Neural crest cell (in vitro differentiated cells): ENCODE measurements around the gene NEXN. TPM values are rescaled to one million over a fixed set of nuclear protein-coding genes. Genes with fewer than 3 reads are reported as not detected.

ENCODE experiments used
- DNase-seq: peaks from one replicate; pipeline ENCODE4 v3.0.0; 2021; ENCODE audit warnings: low read depth, mixed read lengths, low spot score
- H3K27ac Mint-ChIP-seq: one replicate; pipeline ENCODE4 v1.8.0; 2021; ENCODE audit warnings: mild to moderate bottlenecking, mixed read lengths; ENCODE audit not compliant: unreplicated experiment
- H3K27me3 Mint-ChIP-seq: 2 replicates; pipeline ENCODE4 v1.8.0; 2021; ENCODE audit warnings: low read depth, mild to moderate bottlenecking, mixed read lengths
- H3K36me3 Mint-ChIP-seq: 2 replicates; pipeline ENCODE4 v1.8.0; 2021; ENCODE audit warnings: low read depth, mild to moderate bottlenecking, mixed read lengths
- H3K4me1 Mint-ChIP-seq: 2 replicates; pipeline ENCODE4 v1.8.0; 2021; ENCODE audit warnings: mixed read lengths
- H3K4me3 Mint-ChIP-seq: one replicate; pipeline ENCODE4 v1.8.0; 2021; ENCODE audit warnings: mild to moderate bottlenecking, mixed read lengths
- H3K9me3 Mint-ChIP-seq: 2 replicates; pipeline ENCODE4 v1.8.0; 2021; ENCODE audit warnings: mixed read lengths
- total RNA-seq: library from RNA; stranded (reverse); gene quantifications from 2 replicates; pipeline ENCODE4 v1.2.1, GENCODE V29; 2021
- TF ChIP-seq, protein P1 (sequence below): fragments of 200-600 bp; sonication (generic); conservative IDR thresholded peaks from 2 replicates; pipeline ENCODE4 v1.5.0; 2021; ENCODE audit warnings: antibody characterized with exemption, mild to moderate bottlenecking

Gene NEXN
- total RNA-seq, 1 donor from 2014 or later, result 1.2 TPM

DNA sequence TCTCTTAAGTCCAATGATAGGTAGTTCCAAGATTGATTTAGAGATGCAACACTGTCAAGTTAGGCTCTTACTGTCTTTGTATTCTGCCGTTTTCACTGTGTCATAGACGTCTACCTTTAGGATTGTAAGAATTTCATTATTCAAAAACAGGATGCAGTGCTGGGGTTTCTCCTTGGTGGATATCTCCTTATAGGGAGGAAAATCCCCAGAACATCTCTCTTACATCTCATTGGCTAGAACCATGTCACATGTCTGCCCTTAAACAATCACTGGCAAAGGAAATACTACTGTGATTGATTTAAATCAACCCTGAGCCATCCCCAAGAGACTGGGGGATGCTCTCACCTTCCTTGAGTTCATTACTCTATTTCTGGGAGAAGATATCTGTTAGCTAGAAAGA lies 101.3 kb downstream of the NEXN start:
- H3K4me3 Mint-ChIP-seq, result no peak overlapping the region
- TF ChIP-seq, protein P1, sequence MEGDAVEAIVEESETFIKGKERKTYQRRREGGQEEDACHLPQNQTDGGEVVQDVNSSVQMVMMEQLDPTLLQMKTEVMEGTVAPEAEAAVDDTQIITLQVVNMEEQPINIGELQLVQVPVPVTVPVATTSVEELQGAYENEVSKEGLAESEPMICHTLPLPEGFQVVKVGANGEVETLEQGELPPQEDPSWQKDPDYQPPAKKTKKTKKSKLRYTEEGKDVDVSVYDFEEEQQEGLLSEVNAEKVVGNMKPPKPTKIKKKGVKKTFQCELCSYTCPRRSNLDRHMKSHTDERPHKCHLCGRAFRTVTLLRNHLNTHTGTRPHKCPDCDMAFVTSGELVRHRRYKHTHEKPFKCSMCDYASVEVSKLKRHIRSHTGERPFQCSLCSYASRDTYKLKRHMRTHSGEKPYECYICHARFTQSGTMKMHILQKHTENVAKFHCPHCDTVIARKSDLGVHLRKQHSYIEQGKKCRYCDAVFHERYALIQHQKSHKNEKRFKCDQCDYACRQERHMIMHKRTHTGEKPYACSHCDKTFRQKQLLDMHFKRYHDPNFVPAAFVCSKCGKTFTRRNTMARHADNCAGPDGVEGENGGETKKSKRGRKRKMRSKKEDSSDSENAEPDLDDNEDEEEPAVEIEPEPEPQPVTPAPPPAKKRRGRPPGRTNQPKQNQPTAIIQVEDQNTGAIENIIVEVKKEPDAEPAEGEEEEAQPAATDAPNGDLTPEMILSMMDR, result no peak
- H3K36me3 Mint-ChIP-seq, result peaks cover 5% of the 10 kb centered on the region
- no peaks in the 10 kb centered on the region for H3K27me3 Mint-ChIP-seq
- no peaks in the 10 kb centered on the region for H3K4me1 Mint-ChIP-seq
- DNase-seq, result no peak
- H3K9me3 Mint-ChIP-seq, result no peaks in the 10 kb centered on the region
- H3K27ac Mint-ChIP-seq, result peak overlapping the region; percentile 13

DNA sequence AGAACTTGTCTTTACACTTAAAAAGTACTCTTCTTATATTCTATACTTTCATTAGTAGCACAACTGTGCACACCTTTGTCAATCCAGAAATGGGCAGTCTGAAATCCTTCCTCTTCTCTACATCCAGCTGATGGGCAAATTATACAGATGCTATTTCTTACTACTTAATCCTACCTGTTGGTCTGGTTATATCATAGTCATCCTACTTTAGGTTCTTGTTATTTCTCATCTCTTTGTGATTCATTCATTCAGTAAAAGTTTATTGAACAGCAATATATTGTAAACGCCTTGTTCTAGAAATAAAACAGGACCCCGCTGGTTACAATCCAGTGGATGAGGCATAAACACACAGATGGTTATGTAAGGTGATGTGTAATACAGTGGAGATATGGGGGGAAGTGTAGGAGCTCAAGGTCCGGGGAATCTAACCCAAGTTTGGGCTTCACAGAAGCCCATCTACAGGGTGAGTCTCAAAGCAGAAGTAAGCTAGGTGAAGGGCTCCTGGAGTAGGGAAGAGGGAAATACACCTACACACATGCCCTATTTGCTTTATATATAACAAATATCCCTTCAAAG lies 102.3 kb downstream of the NEXN start:
- no peaks in the 10 kb centered on the region for H3K4me1 Mint-ChIP-seq
- peaks cover 5% of the 10 kb centered on the region for H3K36me3 Mint-ChIP-seq
- DNase-seq, result no peak
- H3K27me3 Mint-ChIP-seq, result no peaks in the 10 kb centered on the region
- TF ChIP-seq, protein P1, result no peak
- no peaks in the 10 kb centered on the region for H3K9me3 Mint-ChIP-seq
- H3K4me3 Mint-ChIP-seq, result no peak overlapping the region
- no peak overlapping the region for H3K27ac Mint-ChIP-seq

DNA sequence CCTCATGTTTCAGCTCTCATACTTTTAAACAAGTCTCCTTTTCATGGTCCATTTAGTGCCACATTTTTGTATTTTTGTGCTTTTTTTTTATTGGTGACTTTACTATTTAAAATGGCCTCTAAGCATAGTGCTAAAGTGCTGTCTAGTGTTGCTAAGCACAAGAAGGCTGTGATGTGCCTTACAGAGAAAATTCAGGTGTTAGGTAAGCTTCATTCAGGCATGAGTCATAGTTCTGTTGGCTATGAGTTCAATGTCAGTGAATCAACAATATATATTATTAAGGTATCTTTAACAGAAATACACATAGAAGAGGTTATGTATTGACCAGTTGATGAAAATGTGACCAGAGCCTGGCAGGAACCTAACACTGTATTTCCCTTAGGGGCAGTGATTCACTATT lies 103.2 kb downstream of the NEXN start:
- H3K36me3 Mint-ChIP-seq, result peaks cover 5% of the 10 kb centered on the region
- H3K27me3 Mint-ChIP-seq, result no peaks in the 10 kb centered on the region
- H3K27ac Mint-ChIP-seq, result no peak overlapping the region
- no peaks in the 10 kb centered on the region for H3K9me3 Mint-ChIP-seq
- DNase-seq, result no peak
- TF ChIP-seq, protein P1, result no peak
- H3K4me1 Mint-ChIP-seq, result no peaks in the 10 kb centered on the region
- H3K4me3 Mint-ChIP-seq, result no peak overlapping the region

Other genes with a start within 250 kb of the NEXN start
- gene ZZZ3, start 206.0 kb upstream of the NEXN start, total RNA-seq, result 52.4 and 57.7 TPM in 2 replicates
- 64.1 and 67.4 TPM in 2 replicates for gene USP33, start 128.8 kb upstream of the NEXN start, total RNA-seq
- 6.2 and 8.0 TPM in 2 replicates for gene MIGA1, start 109.0 kb upstream of the NEXN start, total RNA-seq
- gene FUBP1, start 90.4 kb downstream of the NEXN start, total RNA-seq, result 318 and 328 TPM in 2 replicates
- gene DNAJB4, start 116.3 kb downstream of the NEXN start, total RNA-seq, result 17.3 and 23.2 TPM in 2 replicates
- gene GIPC2, start 157.3 kb downstream of the NEXN start, total RNA-seq, result not detected in 2 replicates